Parathyroid adenoma (tissue), 2 donors: ENCODE data around the gene CDH26.
"Not testable (repeated sequence)": the region's sequence is repeated elsewhere in the genome, so short reads cannot be mapped to it uniquely, and the experiment has no call there.

Experiments
- H2AFZ ChIP-seq: fragments of 300-600 bp; sonication (generic); one replicate; pipeline ENCODE4 v1.7.0; 2017; ENCODE audit warnings: antibody characterized with exemption, mild to moderate bottlenecking
- H3K27ac ChIP-seq: fragments of 300-600 bp; sonication (generic); one replicate; pipeline ENCODE4 v1.7.0; 2017
- H3K27me3 ChIP-seq: fragments of 300-600 bp; sonication (generic); one replicate; pipeline ENCODE4 v1.7.0; 2017; ENCODE audit warnings: low read length; ENCODE audit not compliant: control insufficient read depth, insufficient read depth
- H3K36me3 ChIP-seq: fragments of 300-600 bp; sonication (generic); one replicate; pipeline ENCODE4 v1.7.0; 2017; ENCODE audit warnings: low read length; ENCODE audit not compliant: control insufficient read depth, insufficient read depth
- H3K4me1 ChIP-seq: fragments of 300-600 bp; sonication (generic); one replicate; pipeline ENCODE4 v1.7.0; 2017; ENCODE audit warnings: control low read depth
- H3K4me2 ChIP-seq: fragments of 300-600 bp; sonication (generic); one replicate; pipeline ENCODE4 v1.7.0; 2017; ENCODE audit warnings: low read length
- H3K4me3 ChIP-seq: fragments of 300-600 bp; sonication (generic); one replicate; pipeline ENCODE4 v1.7.0; 2017; ENCODE audit warnings: low read depth, low read length
- H3K79me2 ChIP-seq: fragments of 300-600 bp; sonication (generic); one replicate; pipeline ENCODE4 v1.7.0; 2017; ENCODE audit warnings: control low read depth
- H3K9ac ChIP-seq: fragments of 300-600 bp; sonication (generic); one replicate; pipeline ENCODE4 v1.7.0; 2017; ENCODE audit warnings: mild to moderate bottlenecking
- H3K9me3 ChIP-seq: fragments of 300-600 bp; sonication (generic); one replicate; pipeline ENCODE4 v1.7.0; 2017; ENCODE audit warnings: low read length; ENCODE audit not compliant: control insufficient read depth
- TF ChIP-seq, protein P1 (sequence below): fragments of 300-600 bp; sonication (generic); IDR thresholded peaks from one replicate; pipeline ENCODE4 v1.7.0; 2017; ENCODE audit warnings: antibody characterized with exemption, mild to moderate bottlenecking
- donor health status: primary hyperparathyroidism.

The CDH26 gene

GRCh38 chr20:60040471-60041162 is 82.4 kb downstream of the CDH26 start:
- Histone ChIP-seq H3K36me3 (no peaks in the 10 kb centered on the region), H3K9ac (no peak overlapping the region), H3K4me1 (no peaks in the 10 kb centered on the region), H3K79me2 (no peaks in the 10 kb centered on the region), H3K27me3 (no peaks in the 10 kb centered on the region), H3K4me2 (no peak overlapping the region), H2AFZ (no peak overlapping the region), H3K27ac (no peak overlapping the region), H3K9me3 (no peaks in the 10 kb centered on the region), H3K4me3 (no peak overlapping the region)
- TF ChIP-seq, protein P1, sequence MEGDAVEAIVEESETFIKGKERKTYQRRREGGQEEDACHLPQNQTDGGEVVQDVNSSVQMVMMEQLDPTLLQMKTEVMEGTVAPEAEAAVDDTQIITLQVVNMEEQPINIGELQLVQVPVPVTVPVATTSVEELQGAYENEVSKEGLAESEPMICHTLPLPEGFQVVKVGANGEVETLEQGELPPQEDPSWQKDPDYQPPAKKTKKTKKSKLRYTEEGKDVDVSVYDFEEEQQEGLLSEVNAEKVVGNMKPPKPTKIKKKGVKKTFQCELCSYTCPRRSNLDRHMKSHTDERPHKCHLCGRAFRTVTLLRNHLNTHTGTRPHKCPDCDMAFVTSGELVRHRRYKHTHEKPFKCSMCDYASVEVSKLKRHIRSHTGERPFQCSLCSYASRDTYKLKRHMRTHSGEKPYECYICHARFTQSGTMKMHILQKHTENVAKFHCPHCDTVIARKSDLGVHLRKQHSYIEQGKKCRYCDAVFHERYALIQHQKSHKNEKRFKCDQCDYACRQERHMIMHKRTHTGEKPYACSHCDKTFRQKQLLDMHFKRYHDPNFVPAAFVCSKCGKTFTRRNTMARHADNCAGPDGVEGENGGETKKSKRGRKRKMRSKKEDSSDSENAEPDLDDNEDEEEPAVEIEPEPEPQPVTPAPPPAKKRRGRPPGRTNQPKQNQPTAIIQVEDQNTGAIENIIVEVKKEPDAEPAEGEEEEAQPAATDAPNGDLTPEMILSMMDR = no peak

DNA sequence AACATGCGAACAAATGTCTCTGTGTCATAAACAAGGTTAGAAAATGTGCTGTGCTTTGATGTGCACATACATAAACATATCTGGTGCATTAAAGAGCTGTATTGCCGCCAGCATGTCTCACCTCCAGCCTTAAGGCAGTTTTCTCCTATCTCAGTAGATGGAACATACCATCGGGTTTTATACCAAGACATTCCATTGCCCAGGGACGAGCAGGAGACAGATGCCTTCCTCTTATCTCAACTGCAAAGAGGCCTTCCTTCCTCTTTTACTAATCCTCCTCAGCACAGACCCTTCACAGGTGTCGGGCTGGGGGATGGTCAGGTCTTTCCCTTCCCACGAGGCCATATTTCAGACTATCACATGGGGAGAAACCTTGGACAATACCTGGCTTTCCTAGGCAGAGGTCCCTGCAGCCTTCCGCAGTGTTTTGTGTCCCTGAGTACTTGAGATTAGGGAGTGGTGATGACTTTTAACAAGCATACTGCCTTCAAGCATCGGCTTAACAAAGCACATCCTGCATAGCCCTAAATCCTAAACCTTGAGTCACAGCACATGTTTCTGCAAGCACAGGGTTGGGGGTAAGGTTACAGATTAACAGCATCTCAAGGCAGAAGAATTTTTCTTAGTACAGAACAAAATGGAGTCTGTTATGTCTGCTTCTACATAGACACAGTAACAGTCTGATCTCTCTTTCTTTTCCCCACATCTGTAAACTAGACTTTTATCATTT is 83.4 kb downstream of the CDH26 start:
- H2AFZ ChIP-seq, H3K4me2 ChIP-seq, H3K4me3 ChIP-seq, H3K79me2 ChIP-seq, H3K27me3 ChIP-seq, H3K9ac ChIP-seq, H3K9me3 ChIP-seq, H3K36me3 ChIP-seq, H3K4me1 ChIP-seq, H3K27ac ChIP-seq: not testable (repeated sequence)

DNA sequence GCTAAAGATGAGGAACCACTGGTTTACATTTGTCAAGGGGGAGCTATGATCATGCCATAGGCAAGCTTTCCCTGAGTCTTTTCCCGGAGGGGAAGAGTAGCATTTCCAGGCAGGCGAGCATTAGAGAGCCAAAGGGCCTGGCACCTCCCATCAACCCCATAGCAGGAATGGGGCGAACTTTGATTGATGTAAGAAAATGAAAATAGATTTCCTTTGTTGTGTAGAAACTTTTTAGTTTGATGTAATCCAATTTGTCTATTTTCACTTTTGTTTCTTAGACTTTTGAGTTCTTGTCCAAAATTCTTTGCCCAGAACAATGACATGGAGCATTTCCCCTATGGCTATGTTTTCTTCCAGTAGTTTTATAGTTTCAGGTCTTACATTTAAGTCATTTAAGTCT is 85.2 kb downstream of the CDH26 start:
- Histone ChIP-seq H3K9me3 (no peaks in the 10 kb centered on the region), H3K4me2 (no peak overlapping the region), H3K9ac (no peak overlapping the region), H3K27ac (no peak overlapping the region), H2AFZ (no peak overlapping the region), H3K79me2 (no peaks in the 10 kb centered on the region), H3K4me3 (no peak overlapping the region), H3K36me3 (no peaks in the 10 kb centered on the region), H3K27me3 (no peaks in the 10 kb centered on the region), H3K4me1 (no peaks in the 10 kb centered on the region)
- TF ChIP-seq, protein P1 = no peak

DNA sequence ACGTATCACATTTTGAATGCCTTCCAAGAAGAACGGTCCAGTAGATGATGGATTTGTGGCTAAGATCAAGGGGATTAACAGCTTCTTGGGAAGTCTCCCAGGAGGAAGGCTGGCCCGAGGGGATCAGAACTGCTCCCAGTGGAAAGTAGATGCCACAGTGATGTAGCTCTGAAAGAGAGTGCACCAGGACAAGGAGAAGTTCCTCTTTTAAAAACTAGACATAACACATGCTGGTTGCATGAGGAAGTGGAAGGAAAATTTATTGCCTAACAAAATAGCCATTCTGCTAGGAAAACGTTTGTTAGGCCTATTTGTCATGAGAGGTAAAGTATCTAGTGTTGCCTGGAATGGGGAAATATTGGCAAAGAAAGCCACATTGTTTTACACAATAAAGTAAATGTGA is 87.8 kb downstream of the CDH26 start:
- TF ChIP-seq, protein P1 = no peak
- Histone ChIP-seq H3K27me3 (no peaks in the 10 kb centered on the region), H3K27ac (no peak overlapping the region)

DNA sequence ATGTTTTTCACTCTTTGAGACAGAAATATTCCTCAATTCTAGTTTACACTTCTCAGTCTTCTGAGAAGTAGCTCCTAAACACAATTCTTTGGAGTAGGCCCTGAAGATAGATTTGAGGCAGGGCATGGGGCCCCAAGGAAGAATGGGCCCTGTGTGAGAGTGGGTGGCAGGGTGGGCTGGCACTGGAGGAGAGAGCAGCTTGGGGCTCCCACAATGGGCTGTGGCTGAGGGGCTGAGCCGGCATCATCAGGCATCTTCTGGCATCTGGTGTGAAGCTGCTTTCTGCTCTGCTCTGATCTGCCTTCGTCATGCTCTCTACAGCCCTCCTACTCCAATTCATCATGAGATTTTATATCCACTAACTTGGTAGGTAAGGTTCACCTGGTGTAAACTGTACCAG is 88.2 kb downstream of the CDH26 start:
- Histone ChIP-seq H3K79me2 (no peaks in the 10 kb centered on the region), H3K4me1 (no peaks in the 10 kb centered on the region), H3K36me3 (no peaks in the 10 kb centered on the region), H3K4me2 (no peak overlapping the region), H3K9ac (no peak overlapping the region), H3K27me3 (no peaks in the 10 kb centered on the region), H2AFZ (no peak overlapping the region), H3K4me3 (no peak overlapping the region), H3K9me3 (no peaks in the 10 kb centered on the region), H3K27ac (no peak overlapping the region)
- TF ChIP-seq, protein P1 = no peak

More for the DNA sequence above, 87.8 kb downstream of the CDH26 start:
- no peak overlapping the region for H3K4me3 ChIP-seq
- H3K4me2 ChIP-seq = no peak overlapping the region
- H3K36me3 ChIP-seq = no peaks in the 10 kb centered on the region
- no peaks in the 10 kb centered on the region for H3K4me1 ChIP-seq
- H2AFZ ChIP-seq = no peak overlapping the region
- H3K9ac ChIP-seq = no peak overlapping the region
- no peaks in the 10 kb centered on the region for H3K79me2 ChIP-seq
- H3K9me3 ChIP-seq = no peaks in the 10 kb centered on the region
